HepG2 (cell line): Measurements from ENCODE around the gene CAMK4. TPM values are rescaled to one million over a fixed set of nuclear protein-coding genes. Genes with fewer than 3 reads are reported as not detected.

Experiments
- ATAC-seq: fragments of 200-7000 bp; cut with Tn5 transposase; 3 replicates; pipeline ENCODE4 v1.9.1; 2020; ENCODE audit warnings: mild to moderate bottlenecking, moderate library complexity
- BruUV-seq: library from RNA; stranded (reverse); fragments of 400-500 nt; replicated peaks from 2 replicates; lab custom pipeline; 2021; lab: Mats Ljungman, UMichigan
- CTCF ChIA-PET: fragments of 300-600 bp; formaldehyde crosslinking; extraction: SDS; loops from one replicate; lab custom pipeline; 2021; ENCODE audit warnings: low total read pairs, inconsistent platforms, low intra/inter-chr PET ratio; lab: Yijun Ruan, JAX
- POLR2A ChIA-PET: fragments of 350-600 bp; sonication (Branson Sonifier 250); formaldehyde crosslinking; loops from one replicate; lab custom pipeline; 2020; ENCODE audit warnings: antibody characterized with exemption, inconsistent platforms; lab: Yijun Ruan, JAX
- DNase-seq: peaks from one replicate; pipeline ENCODE4 v3.0.0-alpha.2; 2015; ENCODE audit warnings: low spot score
- FAIRE-seq: peaks from 3 replicates; lab custom pipeline; 2011; peaks lifted over from hg19 to GRCh38; lab: Jason Lieb, UNC
- H2AFZ ChIP-seq: one replicate; pipeline ENCODE4 v1.6.1; 2011; ENCODE audit warnings: low read length, inconsistent platforms
- H3K27ac ChIP-seq: fragments of 300-600 bp; 3 replicates; pipeline ENCODE4 v1.8.0; 2011; ENCODE audit warnings: mixed run types, mild to moderate bottlenecking, mixed read lengths, low read length, inconsistent platforms; ENCODE audit not compliant: insufficient read depth; ENCODE audit errors: extremely low read length
- H3K27me3 ChIP-seq, 2 experiments: fragments of 200-600 bp in 1 of 2; 2 replicates in 1 of 2; 3 replicates in 1 of 2; pipeline versions ENCODE4 v1.6.0 to v1.8.0; 2011; ENCODE audit warnings: low read length in 2 of 2, mild to moderate bottlenecking in 2 of 2, moderate library complexity in 2 of 2, inconsistent platforms in 1 of 2; ENCODE audit not compliant: insufficient read depth in 2 of 2, control insufficient read depth in 1 of 2
- H3K36me3 ChIP-seq, 2 experiments: fragments of 200-600 bp in 1 of 2; replicated peaks in 1 of 2; 2 replicates in 1 of 2; 3 replicates in 1 of 2; pipeline versions ENCODE4 v1.5.1 to v1.8.0; 2011; ENCODE audit warnings: low read length in 2 of 2, inconsistent platforms in 1 of 2; ENCODE audit not compliant: insufficient read depth in 2 of 2, control insufficient read depth in 1 of 2
- H3K4me1 ChIP-seq: 2 replicates; pipeline ENCODE4 v1.5.1; 2012; ENCODE audit warnings: low read length, inconsistent platforms; ENCODE audit not compliant: insufficient read depth
- H3K4me2 ChIP-seq: 2 replicates; pipeline ENCODE4 v1.6.0; 2011; ENCODE audit warnings: low read depth, low read length, inconsistent platforms
- H3K4me3 ChIP-seq, 3 experiments: fragments of 200-600 bp in 1 of 3; sonication (generic), shearing (Covaris generic) in 1 of 3; replicated peaks in 1 of 3; 2 replicates each; pipeline ENCODE4 v1.5.1; 2011 to 2016; ENCODE audit warnings: low read length in 3 of 3, inconsistent platforms in 2 of 3, low read depth in 2 of 3, mild to moderate bottlenecking in 2 of 3, control low read depth in 1 of 3, mixed read lengths in 1 of 3; ENCODE audit not compliant: insufficient read depth in 1 of 3
- H3K79me2 ChIP-seq: one replicate; pipeline ENCODE4 v1.6.1; 2011; ENCODE audit warnings: low read length, inconsistent platforms; ENCODE audit not compliant: insufficient read depth
- H3K9ac ChIP-seq: 2 replicates; pipeline ENCODE4 v1.6.0; 2011; ENCODE audit warnings: mild to moderate bottlenecking, low read depth, low read length, inconsistent platforms; ENCODE audit not compliant: insufficient read depth
- H3K9me3 ChIP-seq: 2 replicates; pipeline ENCODE4 v1.5.1; 2012; ENCODE audit warnings: mild to moderate bottlenecking, low read length
- H4K20me1 ChIP-seq: 2 replicates; pipeline ENCODE4 v1.6.0; 2011; ENCODE audit warnings: inconsistent platforms, mild to moderate bottlenecking, low read length, moderate library complexity; ENCODE audit not compliant: insufficient read depth
- ASH2L ChIP-seq: fragments of 300-600, 200-600 bp; sonication (generic); IDR thresholded peaks from 2 replicates; pipeline ENCODE4 v1.7.0; 2017; ENCODE audit warnings: low read depth, mild to moderate bottlenecking, moderate library complexity, mixed read lengths, low read length; ENCODE audit not compliant: insufficient read length
- BCL3 ChIP-seq: sonication (generic); formaldehyde crosslinking; IDR thresholded peaks from 2 replicates; pipeline ENCODE4 v1.5.1; 2020; ENCODE audit warnings: mild to moderate bottlenecking, missing genetic modification reagents, moderate library complexity
- E2F1 ChIP-seq: sonication (generic); formaldehyde crosslinking; IDR thresholded peaks from 2 replicates; pipeline ENCODE4 v1.5.0; 2020; ENCODE audit warnings: missing genetic modification reagents
- HHEX ChIP-seq: IDR thresholded peaks from 2 replicates; pipeline ENCODE4 v1.6.1; 2016; ENCODE audit warnings: control low read depth
- HNRNPH1 ChIP-seq: fragments of 200-400 bp; formaldehyde crosslinking; optimal IDR thresholded peaks from 2 replicates; pipeline ENCODE3; 2017; ENCODE audit warnings: mild to moderate bottlenecking, low read depth, low read length
- IRF1 ChIP-seq: sonication (generic); formaldehyde crosslinking; IDR thresholded peaks from 2 replicates; pipeline ENCODE4 v1.4.0; 2020; ENCODE audit warnings: low read depth, mild to moderate bottlenecking, missing genetic modification reagents
- POLR2AphosphoS5 ChIP-seq: IDR thresholded peaks from 2 replicates; pipeline ENCODE4 v1.6.1; 2012; ENCODE audit warnings: low read depth, low read length
- RCOR2 ChIP-seq: IDR thresholded peaks from 2 replicates; pipeline ENCODE4 v1.6.1; 2016; ENCODE audit warnings: missing biosample characterization, missing genetic modification reagents
- SKIL ChIP-seq: sonication (generic); formaldehyde crosslinking; IDR thresholded peaks from 2 replicates; pipeline ENCODE4 v1.8.0; 2022; ENCODE audit warnings: missing genetic modification reagents, mild to moderate bottlenecking, moderate library complexity, borderline replicate concordance
- SMAD3 ChIP-seq: sonication (generic); formaldehyde crosslinking; IDR thresholded peaks from 2 replicates; pipeline ENCODE4 v1.4.0; 2020; ENCODE audit warnings: missing genetic modification reagents
- SNRNP70 ChIP-seq: fragments of 200-400 bp; formaldehyde crosslinking; IDR thresholded peaks from 2 replicates; pipeline ENCODE4 v1.6.1; 2017; ENCODE audit warnings: mild to moderate bottlenecking, low read depth, low read length, moderate library complexity
- TARDBP ChIP-seq: sonication (generic); formaldehyde crosslinking; IDR thresholded peaks from 2 replicates; pipeline ENCODE4 v1.8.0; 2022; ENCODE audit warnings: mild to moderate bottlenecking, missing genetic modification reagents
- ZNF121 ChIP-seq: sonication (generic); formaldehyde crosslinking; IDR thresholded peaks from 2 replicates; pipeline ENCODE4 v1.5.0; 2020; ENCODE audit warnings: mild to moderate bottlenecking, missing genetic modification reagents
- ZNF160 ChIP-seq: sonication (generic); formaldehyde crosslinking; IDR thresholded peaks from 2 replicates; pipeline ENCODE4 v1.8.0; 2022; ENCODE audit warnings: mild to moderate bottlenecking, inconsistent platforms, missing genetic modification reagents
- WGBS: methylation state at CpG from one replicate; pipeline ENCODE4 v1.1.6; 2017; ENCODE audit warnings: low lambda C conversion rate; 5-methylcytosine and 5-hydroxymethylcytosine counted together
- in situ Hi-C: cut with HindIII; loops from 2 replicates; pipeline ENCODE4 v1.10.0; 2017; ENCODE audit warnings: low pct_unique_long_range_greater_than_20kb; ENCODE audit not compliant: extremely low pct_ligation_motif_present
- intact Hi-C: fragments of 100-400 bp; cut with micrococcal nuclease; formaldehyde crosslinking; loops from one replicate; pipeline ENCODE4 v1.10.0; 2022; ENCODE audit not compliant: unreplicated experiment
- polyA plus RNA-seq, 8 experiments: library from polyadenylated mRNA; depleted of rRNA in 3 of 8; stranded (reverse) in 7 of 8; unstranded in 1 of 8; fragments of >200 nt; fragmentation: Illumina TruSeq in 4 of 8; extraction: Trizol in 4 of 8; gene quantifications; 2 replicates each; pipeline versions ENCODE4 v1.2.1 to v1.2.3, GENCODE V29; 2011 to 2016; ENCODE audit warnings: low read depth in 4 of 8, missing spikeins in 1 of 8, mixed read lengths in 1 of 8; ENCODE audit not compliant: insufficient read depth in 1 of 8
- total RNA-seq, 5 experiments: library from RNA; depleted of rRNA; stranded (reverse); fragments of >200 nt; fragmentation: Illumina TruSeq; extraction: Trizol; gene quantifications; 2 replicates each; pipeline ENCODE4 v1.2.3, GENCODE V29; 2016; ENCODE audit warnings: low read depth in 1 of 5
- TF ChIP-seq, protein P1 (sequence below): sonication (generic); formaldehyde crosslinking; IDR thresholded peaks from 2 replicates; pipeline ENCODE4 v1.8.0; 2022; ENCODE audit warnings: missing genetic modification reagents, mild to moderate bottlenecking, borderline replicate concordance
- TF ChIP-seq, protein P2 (sequence below): sonication (generic); formaldehyde crosslinking; IDR thresholded peaks from 2 replicates; pipeline ENCODE4 v1.5.1; 2020; ENCODE audit warnings: missing genetic modification reagents, mild to moderate bottlenecking, borderline replicate concordance

CAMK4 gene
- total and polyA plus RNA-seq, 2 of the 13 experiments (the other 11 are each of a cell fraction or from before 2014, with no cell fraction given), result not detected

DNA sequence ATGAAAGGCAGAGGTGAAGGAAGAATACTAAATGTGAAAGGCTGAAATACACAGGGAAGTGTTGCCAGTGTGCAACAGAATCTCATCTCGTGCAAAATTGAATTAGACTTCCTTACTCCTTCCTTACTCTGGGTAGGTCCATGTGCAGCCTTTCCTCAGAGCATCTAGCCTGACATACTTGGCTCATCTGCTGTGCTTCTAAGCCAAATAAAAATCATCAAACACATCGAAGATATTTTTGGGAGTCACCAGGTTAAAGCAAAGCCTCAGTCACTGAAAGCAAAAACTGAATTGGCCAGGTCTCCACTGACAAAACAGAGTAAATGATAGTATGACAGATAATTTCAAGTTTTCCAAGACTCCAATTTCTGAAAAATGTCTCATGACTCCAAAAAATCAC is 268.8 kb downstream of the CAMK4 start:
- 84% methylated on average over 2 of the region's 2 CpGs for WGBS
- FAIRE-seq (no peak), ATAC-seq (peak; percentile 43; the same call in 2 of the 3 replicates), DNase-seq (no peak)
- Histone ChIP-seq H3K4me3 (no peak overlapping the region), H3K4me1 (peaks cover 9% of the 10 kb centered on the region; the same call in 1 of the 2 replicates), H3K9ac (no peak overlapping the region), H3K4me2 (no peak overlapping the region), H3K36me3 (peaks cover 0 to 4% of the 10 kb centered on the region in 2 experiments; a peak in 3 of 5 replicates), H3K27me3 (no peaks in the 10 kb centered on the region), H3K27ac (no peak overlapping the region), H3K79me2 (no peaks in the 10 kb centered on the region), H2AFZ (no peak overlapping the region), H4K20me1 (no peaks in the 10 kb centered on the region), H3K9me3 (no peaks in the 10 kb centered on the region)
- no peak for TF ChIP-seq ZNF121 (CRISPR knock-in tag)
- TF ChIP-seq HNRNPH1, result no peak
- no peak for TF ChIP-seq POLR2AphosphoS5
- no peak for TF ChIP-seq TARDBP (CRISPR knock-in tag)
- TF ChIP-seq RCOR2, result no peak
- TF ChIP-seq SNRNP70, result no peak
- TF ChIP-seq HHEX (CRISPR knock-in tag), result no peak
- no peak for TF ChIP-seq SMAD3 (CRISPR knock-in tag)
- TF ChIP-seq ASH2L, result no peak
- no peak for TF ChIP-seq IRF1
- TF ChIP-seq, protein P1, sequence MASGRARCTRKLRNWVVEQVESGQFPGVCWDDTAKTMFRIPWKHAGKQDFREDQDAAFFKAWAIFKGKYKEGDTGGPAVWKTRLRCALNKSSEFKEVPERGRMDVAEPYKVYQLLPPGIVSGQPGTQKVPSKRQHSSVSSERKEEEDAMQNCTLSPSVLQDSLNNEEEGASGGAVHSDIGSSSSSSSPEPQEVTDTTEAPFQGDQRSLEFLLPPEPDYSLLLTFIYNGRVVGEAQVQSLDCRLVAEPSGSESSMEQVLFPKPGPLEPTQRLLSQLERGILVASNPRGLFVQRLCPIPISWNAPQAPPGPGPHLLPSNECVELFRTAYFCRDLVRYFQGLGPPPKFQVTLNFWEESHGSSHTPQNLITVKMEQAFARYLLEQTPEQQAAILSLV (CRISPR knock-in tag), result no peak
- TF ChIP-seq SKIL (CRISPR knock-in tag), result no peak
- TF ChIP-seq ZNF160 (CRISPR knock-in tag), result no peak
- TF ChIP-seq, protein P2, sequence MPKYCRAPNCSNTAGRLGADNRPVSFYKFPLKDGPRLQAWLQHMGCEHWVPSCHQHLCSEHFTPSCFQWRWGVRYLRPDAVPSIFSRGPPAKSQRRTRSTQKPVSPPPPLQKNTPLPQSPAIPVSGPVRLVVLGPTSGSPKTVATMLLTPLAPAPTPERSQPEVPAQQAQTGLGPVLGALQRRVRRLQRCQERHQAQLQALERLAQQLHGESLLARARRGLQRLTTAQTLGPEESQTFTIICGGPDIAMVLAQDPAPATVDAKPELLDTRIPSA, result no peak
- TF ChIP-seq E2F1 (CRISPR knock-in tag), result no peak
- TF ChIP-seq BCL3, result no peak
- CTCF ChIA-PET, result no interaction called here
- intact Hi-C loops, result no loop called here
- in situ Hi-C loops, result loop anchor here (25.0 kb wide), 1 partner anchor 331 kb away; no protein-coding TSS in a partner anchor
- POLR2A ChIA-PET, result no interaction called here
- TSS peak; percentile 6 for BruUV-seq
